DMS 273 (cell line): ENCODE results near the gene CHRD.
"Not testable (repeated sequence)": the region's sequence is repeated elsewhere in the genome, so short reads cannot be mapped to it uniquely, and the experiment has no call there.

Experiments
- DNase-seq: peaks from one replicate; lab custom pipeline; 2025; ENCODE audit not compliant: unreplicated experiment; lab: John Stamatoyannopoulos, UW

The CHRD gene

DNA sequence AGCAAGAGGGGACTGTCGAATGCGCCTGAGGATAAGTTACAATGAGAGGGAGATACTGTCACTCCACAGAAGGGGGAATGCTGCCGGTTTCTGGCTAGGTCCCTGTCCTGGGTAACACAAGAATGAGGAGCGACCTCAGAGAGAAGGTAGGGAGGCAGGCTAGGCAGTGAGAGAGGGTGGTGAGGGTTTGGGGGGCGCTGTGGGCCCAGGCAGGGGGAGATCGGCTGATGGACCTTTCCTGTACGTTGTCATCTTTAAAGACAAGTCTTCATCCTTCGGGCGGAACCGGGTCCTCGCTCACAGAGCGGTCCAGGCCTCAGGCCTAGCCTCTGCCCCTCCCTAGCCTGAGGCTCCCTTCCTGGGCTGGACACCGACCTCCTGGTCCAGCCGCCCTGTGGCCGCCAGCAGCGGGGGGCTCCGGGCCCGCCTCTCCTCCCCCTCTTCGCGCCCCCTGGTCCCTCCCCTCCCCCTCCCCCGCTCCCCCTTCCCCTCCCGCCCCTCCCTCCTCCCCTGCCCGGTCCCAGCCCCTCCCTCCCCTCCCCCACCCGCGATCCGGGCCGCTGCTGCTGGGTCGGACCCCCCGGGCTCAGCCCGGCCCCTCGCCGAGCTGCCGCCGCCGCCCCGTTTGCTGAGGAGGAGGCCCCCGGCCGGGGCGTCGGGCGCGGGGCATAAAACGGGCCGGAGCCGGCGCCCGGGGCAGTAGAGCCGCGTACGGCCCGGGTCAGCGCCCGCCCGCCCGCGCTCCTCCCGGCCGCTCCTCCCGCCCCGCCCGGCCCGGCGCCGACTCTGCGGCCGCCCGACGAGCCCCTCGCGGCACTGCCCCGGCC lies at the start of gene CHRD:
TSS of gene CHRD (plus strand) at position 697 of the 827 bp plus-strand sequence. CDS start 265 bp downstream, outside the sequence.
- DNase-seq = no peak

DNA sequence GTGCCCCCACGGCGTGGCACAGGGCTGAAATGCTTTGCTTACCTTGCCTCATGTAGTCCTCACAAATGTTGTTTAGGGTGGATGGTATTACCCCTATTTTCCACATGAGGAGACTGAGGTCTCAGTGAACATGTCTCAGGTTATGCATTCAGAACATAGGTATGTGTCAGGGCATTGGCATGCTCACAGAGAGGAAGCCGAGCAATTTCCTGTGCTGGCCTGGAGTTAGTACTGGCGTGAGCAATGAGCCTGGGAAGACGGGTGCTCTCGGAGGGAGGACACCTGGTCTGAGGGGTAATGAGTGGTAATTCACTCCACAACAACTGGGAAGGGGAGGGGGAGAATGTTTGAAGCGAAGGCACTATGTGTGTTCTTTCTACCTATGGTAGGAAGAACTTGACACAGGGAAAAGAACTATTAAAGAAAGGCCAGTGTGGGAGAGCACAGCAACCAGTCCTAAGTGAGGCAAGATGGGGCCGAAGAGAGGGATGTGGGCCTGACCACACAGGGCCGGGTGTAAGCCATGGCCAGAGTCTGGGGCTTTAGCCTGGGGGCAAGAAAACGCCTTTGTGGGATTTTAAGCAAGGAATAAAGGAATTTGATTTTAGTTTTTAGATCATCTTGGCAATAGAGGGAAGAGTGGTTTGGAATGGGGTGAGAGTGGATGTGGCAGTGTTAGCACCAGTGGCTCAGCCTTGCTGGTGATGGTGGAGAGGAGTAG lies 47.3 kb upstream of the CHRD start:
- DNase-seq = no peak

DNA sequence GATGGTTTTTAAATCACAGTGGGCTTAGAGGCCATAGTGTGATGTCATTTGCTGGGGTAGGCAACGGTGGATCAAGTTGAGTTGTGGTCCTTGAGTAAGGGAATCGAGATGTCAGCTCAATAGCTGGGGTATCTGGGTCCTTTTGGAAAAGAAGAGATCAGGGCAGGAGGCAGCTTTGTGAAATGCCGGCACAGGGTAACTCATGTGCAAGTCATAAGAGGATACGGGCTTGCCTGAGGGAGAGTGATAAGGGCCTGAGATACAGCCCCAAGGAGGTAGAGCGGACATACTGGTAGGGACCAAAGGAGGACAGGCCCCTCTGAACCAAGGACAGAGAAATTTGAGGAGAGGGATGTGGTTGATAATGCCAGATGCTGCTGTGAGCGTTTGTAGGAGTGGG lies 46.7 kb upstream of the CHRD start:
- DNase-seq = no peak

DNA sequence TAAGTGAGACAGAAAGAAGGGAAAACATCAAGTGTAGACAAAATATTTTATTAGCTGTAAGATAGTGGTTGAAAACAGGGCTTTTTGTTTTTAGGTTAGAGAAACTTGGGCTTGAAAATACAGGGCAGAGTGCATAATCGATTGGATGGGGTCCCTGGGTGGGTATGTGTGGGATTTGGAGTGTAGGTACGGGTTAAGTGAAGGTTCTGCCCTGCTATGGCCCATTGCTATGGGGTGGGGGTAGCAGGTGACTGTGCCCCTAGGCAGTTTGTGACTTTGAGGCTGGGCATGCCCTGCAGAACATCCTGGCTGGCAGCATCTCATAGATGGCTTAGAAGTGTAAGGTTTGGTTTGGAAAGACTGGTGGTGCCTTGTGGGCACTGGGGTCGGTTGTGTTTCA lies 46.2 kb upstream of the CHRD start:
- DNase-seq = no peak

DNA sequence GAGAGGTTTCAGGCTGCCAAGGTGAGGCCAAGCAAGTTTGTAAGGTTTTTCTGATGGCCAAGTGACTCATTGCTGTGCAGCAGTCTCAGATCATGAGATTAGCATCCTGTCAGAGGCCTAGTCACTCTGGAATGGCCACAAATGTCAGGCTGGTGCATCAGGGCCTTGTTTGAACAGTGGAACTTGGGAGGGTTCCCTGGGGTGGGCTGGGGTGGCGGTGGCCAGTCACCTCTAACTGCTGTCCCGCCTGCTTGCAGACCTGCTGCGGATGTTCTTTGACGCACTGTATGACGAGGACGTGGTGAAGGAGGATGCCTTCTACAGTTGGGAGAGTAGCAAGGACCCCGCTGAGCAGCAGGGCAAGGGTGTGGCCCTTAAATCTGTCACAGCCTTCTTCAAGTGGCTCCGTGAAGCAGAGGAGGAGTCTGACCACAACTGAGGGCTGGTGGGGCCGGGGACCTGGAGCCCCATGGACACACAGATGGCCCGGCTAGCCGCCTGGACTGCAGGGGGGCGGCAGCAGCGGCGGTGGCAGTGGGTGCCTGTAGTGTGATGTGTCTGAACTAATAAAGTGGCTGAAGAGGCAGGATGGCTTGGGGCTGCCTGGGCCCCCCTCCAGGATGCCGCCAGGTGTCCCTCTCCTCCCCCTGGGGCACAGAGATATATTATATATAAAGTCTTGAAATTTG lies 45.2 kb upstream of the CHRD start:
- DNase-seq = peak; percentile 54

DNA sequence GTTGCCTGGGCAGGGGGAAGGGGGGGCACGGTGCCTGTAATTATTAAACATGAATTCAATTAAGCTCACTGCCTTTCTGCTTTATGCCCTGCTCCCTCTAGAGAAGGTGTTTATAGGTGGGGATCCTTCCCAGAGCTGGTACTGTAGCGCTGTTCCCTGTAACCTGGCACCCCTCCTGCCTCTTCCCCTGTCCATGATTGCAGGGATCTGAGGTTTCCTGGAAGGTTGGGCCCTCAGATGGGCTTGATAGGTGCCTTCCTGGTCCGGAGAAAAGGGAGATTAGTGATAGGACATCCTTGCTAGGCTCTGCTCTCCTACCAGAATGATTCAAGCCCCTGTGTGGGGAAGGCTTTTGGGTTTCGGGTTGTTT lies 44.6 kb upstream of the CHRD start:
- DNase-seq = peak; percentile 90

DNA sequence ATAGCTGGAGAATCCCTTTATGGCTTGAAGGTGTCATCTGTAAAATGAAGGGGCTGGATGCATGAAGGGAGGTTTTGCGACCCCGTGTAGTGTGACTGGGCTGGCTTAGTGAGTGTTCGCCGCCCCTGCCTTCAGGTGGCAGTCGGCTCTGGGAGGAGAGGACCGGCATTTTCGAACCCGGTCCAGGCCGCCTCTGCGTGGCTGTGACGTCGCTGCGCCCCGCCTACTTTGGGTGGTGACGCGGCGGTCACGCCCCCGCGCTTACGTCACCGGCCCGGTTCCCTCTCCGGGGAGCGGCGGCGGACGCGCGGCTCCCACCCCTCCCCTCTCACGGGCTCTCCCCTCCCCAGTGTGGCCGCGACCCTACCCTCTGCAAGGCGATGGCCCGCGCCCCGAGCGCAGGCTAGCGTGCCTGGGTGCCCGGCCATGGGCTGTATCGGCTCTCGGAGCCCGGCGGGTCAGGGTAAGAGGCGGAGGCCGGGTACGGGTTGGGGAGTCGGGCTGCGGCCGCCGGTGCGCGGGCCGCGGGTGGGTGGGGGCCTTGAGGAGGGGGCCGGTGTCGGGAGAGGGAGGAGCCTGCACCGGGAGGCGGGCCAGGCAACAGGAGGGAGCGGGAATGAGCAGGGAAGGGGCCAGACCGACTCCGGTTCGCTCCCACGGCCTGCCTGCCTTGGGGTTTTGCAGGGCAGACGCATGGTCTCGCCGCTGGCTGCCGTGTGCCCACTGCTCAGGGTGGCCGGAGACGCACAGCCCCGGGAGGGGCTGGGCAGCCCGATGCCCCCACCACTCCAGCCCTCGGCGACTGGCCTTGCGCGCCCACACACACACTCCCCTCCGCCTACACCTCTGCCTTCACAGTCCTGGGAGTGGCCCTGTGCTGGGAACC lies 44.0 kb upstream of the CHRD start:
- DNase-seq = peak; percentile 96

DNA sequence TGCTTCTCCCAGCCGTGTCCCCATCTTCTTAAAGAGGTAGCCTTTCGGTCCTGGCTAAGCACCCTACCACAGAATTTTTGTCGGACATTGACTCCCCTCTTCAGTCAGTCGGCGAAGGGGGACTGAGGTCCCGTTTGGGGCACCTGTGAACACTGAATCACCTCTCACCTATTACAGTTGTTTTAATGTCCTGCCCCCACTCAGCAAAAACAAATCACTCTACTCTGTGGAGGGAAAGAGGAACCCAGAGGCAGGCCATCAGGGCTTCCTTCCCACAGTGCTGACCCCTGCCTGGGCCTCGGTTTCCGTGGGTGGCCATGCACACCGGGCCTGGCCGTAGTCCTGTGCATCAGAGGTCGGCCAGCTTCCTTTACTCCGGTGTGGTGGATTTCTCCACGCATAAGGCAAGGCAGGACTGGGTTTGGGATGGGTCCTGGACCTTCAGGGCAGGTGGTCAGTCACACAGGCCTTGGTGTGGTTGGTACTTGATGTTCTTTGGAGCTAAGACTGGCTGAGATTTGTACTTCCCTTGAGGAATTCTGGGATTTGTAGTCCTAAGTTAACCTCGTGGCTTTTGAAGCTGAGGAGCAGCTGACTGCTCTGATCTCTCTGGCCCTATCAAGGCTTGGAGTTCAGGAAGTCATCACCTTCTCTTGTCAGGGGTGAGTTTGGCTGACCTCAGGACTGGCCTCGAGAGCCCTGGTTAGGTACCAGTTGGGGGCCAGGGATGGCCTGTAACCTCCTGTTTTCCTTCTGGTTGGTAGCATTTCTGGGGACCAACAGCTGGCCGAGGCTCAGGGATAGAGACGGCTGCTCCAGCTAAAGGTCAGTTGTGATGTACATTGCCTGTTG lies 43.1 kb upstream of the CHRD start:
- DNase-seq = peak; percentile 85

DNA sequence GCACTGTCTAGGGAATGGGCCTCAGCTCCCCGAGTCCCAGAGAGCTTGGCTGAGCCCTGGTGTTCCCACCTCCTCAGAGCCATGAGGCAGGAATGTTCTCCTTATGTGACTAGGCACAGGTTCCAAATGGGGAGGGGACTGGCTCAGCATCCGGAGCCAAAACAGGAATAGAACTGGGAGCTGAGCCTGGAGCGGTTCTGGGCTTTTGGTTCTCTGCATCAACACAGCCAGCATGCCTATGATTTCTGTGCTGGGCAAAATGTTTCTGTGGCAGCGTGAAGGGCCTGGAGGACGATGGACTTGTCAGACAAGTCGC lies 42.5 kb upstream of the CHRD start, which contains the start of gene FAM131A:
TSS of gene FAM131A (plus strand) at position 202 of the 316 bp plus-strand sequence. CDS start at position 233, 31 bp downstream.
- peak; percentile 68 for DNase-seq

DNA sequence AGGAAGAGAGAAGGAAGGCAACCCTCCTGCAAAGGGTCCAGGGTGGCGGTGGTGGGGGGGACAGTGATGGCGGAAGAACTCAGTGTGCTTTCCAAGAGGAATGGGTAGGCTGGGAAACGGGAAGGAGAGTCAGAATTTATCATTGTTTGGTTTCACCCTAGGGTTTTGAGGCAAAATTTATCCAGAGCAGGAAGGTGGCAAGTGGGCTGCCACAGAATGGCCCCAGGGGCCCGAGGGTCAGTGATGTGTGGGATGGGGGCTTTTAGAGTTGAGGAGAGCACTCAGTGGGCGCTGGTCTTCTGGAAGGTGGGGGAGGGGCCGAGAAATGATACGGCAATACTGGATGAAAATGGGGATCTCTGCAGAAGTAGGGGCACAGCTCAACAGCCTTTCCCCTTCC lies 41.9 kb upstream of the CHRD start:
- DNase-seq = no peak

DNA sequence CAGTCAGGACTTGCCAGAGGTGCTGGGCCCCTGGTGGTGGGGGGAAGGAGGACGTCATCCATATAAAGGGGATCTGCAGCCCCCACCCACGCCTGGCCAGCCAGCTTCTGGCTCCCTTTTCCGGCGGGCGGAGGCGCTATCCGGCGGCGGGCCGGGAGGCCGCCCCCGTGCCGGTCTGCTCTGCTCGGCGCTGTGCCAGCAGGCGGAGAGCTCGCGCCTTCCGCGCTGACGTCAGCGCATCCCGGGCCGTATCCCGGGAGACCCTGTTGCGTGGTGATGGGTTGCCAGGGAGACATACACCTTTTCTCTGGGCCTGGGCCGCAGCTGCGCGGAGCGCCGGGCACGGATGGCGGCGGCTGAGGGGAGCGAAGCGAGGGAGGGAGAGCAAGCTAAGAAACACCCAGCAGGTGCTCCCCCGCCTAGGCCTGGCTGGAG lies 41.3 kb upstream of the CHRD start:
- peak; percentile 99 for DNase-seq

DNA sequence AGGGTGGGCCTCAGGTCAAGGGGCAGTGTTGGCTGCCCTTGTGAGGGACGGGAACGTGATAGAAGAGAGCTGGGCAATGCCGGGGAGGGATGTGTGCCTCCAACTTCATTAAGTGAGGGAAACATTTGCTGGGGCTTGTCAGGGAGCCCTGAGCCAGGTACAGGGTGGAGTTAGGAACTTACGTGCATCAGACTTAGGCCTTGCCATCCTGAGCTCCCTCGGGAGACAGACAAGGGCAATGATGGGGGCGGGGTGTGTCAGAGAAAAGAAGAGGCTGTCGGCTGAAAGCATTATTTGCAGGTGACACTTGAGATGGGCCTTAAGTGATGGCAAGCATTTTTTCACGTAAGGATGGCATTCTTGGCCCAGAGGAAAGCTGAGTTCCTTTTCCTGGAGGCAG lies 40.9 kb upstream of the CHRD start:
- DNase-seq = no peak

DNA sequence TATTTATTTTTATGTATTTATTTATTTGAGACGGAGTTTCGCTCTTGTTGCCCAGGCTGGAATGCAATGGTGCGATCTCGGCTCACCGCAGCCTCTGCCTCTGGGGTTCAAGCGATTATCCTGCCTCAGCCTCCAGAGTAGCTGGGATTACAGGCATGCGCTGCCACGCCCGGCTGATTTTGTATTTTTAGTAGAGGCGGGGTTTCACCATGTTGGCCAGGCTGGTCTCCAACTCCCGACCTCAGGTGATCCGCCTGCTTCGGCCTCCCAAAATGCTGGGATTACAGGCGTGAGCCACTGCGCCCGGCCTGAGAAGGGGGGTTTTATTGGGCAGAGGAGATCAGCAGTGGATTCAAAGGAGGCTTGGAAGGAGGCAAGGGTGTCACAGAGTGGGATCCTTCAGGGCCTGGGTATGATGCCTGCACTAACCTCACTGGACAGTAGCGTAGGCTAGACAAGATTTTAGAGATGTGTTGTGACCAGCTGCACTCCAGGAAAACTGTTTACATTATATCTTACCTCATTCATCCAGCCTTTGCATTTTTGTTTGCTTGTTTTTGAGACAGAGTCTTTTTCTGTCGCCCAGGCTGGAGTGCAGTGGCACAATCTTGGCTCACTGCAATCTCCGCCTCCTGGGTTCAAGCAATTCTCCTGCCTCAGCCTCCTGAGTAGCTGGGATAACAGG lies 40.3 kb upstream of the CHRD start:
- DNase-seq = not testable (repeated sequence)

DNA sequence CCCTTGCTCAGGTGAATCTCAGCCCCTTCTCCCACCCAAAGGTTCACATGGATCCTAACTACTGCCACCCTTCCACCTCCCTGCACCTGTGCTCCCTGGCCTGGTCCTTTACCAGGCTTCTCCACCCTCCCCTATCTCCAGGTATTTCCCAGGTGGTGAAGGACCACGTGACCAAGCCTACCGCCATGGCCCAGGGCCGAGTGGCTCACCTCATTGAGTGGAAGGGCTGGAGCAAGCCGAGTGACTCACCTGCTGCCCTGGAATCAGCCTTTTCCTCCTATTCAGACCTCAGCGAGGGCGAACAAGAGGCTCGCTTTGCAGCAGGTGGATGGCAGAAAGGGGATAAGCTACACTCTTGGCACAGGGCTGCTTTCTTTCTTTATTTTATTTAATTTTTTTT lies 37.9 kb upstream of the CHRD start:
- DNase-seq = no peak

DNA sequence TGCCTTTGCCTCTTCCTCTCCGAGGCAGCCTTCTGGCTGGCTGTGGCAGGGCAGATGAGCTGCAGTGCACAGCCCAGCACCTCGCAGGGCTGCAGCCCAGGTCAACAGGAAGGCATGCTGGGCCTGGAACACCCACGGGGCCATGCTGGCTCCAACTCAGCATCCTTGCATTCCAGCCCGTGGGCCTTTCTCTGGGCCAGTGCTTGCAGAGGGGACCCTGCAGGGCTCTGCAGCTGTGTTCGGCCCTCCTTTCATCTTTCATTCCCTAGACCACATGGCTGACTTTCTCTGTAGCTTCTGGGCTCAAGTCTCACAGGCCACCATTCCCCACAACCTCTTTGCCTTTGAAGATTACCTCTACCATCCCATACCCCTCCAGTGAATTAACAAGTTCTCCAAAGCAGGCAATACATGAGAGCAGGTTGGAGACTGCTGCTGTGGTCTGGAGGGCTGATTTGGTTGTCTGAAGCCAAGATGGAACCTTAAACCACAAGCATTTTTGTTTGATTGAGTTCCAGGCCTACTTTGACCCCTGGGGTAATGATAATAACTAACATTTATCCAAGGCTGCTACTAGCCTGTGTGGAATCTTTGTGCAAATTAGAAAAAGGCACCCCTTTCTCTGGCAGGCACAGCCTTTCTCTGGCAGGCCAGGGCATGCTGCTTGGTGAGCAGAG lies 36.5 kb upstream of the CHRD start:
- DNase-seq = no peak

DNA sequence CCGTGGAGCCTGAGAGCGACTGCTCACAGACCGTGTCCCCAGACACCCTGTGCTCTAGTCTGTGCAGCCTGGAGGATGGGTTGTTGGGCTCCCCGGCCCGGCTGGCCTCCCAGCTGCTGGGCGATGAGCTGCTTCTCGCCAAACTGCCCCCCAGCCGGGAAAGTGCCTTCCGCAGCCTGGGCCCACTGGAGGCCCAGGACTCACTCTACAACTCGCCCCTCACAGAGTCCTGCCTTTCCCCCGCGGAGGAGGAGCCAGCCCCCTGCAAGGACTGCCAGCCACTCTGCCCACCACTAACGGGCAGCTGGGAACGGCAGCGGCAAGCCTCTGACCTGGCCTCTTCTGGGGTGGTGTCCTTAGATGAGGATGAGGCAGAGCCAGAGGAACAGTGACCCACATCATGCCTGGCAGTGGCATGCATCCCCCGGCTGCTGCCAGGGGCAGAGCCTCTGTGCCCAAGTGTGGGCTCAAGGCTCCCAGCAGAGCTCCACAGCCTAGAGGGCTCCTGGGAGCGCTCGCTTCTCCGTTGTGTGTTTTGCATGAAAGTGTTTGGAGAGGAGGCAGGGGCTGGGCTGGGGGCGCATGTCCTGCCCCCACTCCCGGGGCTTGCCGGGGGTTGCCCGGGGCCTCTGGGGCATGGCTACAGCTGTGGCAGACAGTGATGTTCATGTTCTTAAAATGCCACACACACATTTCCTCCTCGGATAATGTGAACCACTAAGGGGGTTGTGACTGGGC lies 35.1 kb upstream of the CHRD start:
- DNase-seq = no peak

DNA sequence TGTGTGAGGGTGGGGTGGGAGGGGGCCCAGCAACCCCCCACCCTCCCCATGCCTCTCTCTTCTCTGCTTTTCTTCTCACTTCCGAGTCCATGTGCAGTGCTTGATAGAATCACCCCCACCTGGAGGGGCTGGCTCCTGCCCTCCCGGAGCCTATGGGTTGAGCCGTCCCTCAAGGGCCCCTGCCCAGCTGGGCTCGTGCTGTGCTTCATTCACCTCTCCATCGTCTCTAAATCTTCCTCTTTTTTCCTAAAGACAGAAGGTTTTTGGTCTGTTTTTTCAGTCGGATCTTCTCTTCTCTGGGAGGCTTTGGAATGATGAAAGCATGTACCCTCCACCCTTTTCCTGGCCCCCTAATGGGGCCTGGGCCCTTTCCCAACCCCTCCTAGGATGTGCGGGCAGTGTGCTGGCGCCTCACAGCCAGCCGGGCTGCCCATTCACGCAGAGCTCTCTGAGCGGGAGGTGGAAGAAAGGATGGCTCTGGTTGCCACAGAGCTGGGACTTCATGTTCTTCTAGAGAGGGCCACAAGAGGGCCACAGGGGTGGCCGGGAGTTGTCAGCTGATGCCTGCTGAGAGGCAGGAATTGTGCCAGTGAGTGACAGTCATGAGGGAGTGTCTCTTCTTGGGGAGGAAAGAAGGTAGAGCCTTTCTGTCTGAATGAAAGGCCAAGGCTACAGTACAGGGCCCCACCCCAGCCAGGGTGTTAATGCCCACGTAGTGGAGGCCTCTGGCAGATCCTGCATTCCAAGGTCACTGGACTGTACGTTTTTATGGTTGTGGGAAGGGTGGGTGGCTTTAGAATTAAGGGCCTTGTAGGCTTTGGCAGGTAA lies 34.3 kb upstream of the CHRD start:
- peak; percentile 93 for DNase-seq
